ENCODE measurements around the gene DES.

DNA sequence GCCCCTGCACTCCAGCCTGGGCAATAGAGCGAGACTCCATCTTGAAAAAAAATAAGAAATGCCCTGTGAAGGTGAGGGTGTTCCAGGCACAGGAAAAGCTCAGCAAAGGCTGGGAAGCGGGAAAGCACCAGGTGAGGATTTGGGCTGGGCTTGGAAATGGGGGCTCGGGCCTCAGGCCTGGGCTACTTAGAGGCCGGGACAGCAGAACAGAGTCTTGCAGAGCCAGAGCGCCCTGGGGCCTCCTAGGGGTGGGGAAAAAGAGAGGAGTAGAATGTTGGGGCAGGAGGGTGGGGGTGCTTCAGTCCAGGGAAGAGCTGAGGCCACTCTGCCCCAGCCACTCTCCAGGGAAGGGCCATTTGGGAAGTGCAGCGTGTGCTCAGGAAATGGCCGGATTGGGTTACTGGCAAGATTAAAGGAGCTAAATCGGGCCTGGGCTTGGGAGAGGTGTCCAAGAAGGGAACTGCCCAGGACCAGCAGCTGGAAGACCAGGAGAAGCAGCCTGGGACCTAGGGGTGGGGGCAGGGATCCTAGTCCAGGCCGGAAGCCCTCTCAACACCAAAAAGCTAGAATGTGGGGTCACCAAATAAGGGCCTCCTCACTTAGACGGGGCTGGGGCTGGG, 13.8 kb upstream of the DES start:
- TF ChIP-seq CTCF (IDR thresholded peaks at IDR 0.05) (no peak), EP300 (IDR thresholded peaks at IDR 0.05) (no peak)
